Thoracic aorta (tissue), 2 donors: ENCODE measurements around the gene ECHS1. TPM values are rescaled to one million over a fixed set of nuclear protein-coding genes. Genes with fewer than 3 reads are reported as not detected.
"Not testable (repeated sequence)": the region's sequence is repeated elsewhere in the genome, so short reads cannot be mapped to it uniquely, and the experiment has no call there.

ENCODE experiments used
- ATAC-seq: fragments of 150-250 bp; one replicate; pipeline ENCODE4 v1.8.0; 2017; ENCODE audit warnings: low read depth; ENCODE audit not compliant: insufficient number of reproducible peaks, low FRiP score
- DNase-seq: peaks from one replicate; pipeline ENCODE4 v3.0.0-alpha.2; 2020; ENCODE audit warnings: low spot score
- H3K27ac ChIP-seq, 2 donors: fragments of 200-600 bp; sonication (generic); 1 replicate in 1 of 2; 2 replicates in 1 of 2; pipeline ENCODE4 v1.5.1; 2016; ENCODE audit warnings: mild to moderate bottlenecking in 2 of 2, moderate library complexity in 2 of 2
- H3K27me3 ChIP-seq: fragments of 200-600 bp; sonication (generic); replicated peaks from 2 replicates; pipeline ENCODE4 v1.6.0; 2016; ENCODE audit warnings: mild to moderate bottlenecking; ENCODE audit not compliant: insufficient read depth
- H3K36me3 ChIP-seq: fragments of 200-600 bp; sonication (generic); one replicate; pipeline ENCODE4 v1.5.1; 2016
- H3K4me1 ChIP-seq, 2 donors: fragments of 200-600 bp; sonication (generic); 1 replicate in 1 of 2; 2 replicates in 1 of 2; pipeline versions ENCODE4 v1.5.1 to v1.6.0; 2016; ENCODE audit warnings: low read depth in 2 of 2, mild to moderate bottlenecking in 1 of 2; ENCODE audit not compliant: control insufficient read depth in 1 of 2
- H3K4me3 ChIP-seq: fragments of 200-600 bp; sonication (generic); 2 replicates; pipeline ENCODE4 v1.5.1; 2016; ENCODE audit warnings: mild to moderate bottlenecking
- H3K9me3 ChIP-seq: fragments of 200-600 bp; sonication (generic); 2 replicates; pipeline ENCODE4 v1.5.1; 2016
- CTCF ChIP-seq: fragments of 200-600 bp; sonication (generic); IDR thresholded peaks from one replicate; pipeline ENCODE4 v1.5.1; 2019; ENCODE audit warnings: antibody characterized with exemption
- total RNA-seq, 2 donors: library from RNA; depleted of rRNA; stranded (reverse); fragments of >200 nt; gene quantifications; one replicate each; pipeline versions ENCODE4 v1.1.0 to v1.2.3, GENCODE V29; 2016

The ECHS1 gene
- total RNA-seq, 2 donors from 2014 or later: 27.5 to 64.6 TPM

- H3K27me3 ChIP-seq: no peaks in the 10 kb centered on the region
- DNase-seq: no peak
- no peak overlapping the region for H3K27ac ChIP-seq
- no peak for ATAC-seq
- H3K36me3 ChIP-seq: peaks cover 28% of the 10 kb centered on the region
- H3K4me1 ChIP-seq: peaks cover 0 to 7% of the 10 kb centered on the region in 2 donors
- H3K9me3 ChIP-seq: no peaks in the 10 kb centered on the region
- no peak overlapping the region for H3K4me3 ChIP-seq
- no peak for TF ChIP-seq CTCF
These were observed 46.9 kb upstream of the ECHS1 start for GRCh38 chr10:133420028-133420427.

DNA sequence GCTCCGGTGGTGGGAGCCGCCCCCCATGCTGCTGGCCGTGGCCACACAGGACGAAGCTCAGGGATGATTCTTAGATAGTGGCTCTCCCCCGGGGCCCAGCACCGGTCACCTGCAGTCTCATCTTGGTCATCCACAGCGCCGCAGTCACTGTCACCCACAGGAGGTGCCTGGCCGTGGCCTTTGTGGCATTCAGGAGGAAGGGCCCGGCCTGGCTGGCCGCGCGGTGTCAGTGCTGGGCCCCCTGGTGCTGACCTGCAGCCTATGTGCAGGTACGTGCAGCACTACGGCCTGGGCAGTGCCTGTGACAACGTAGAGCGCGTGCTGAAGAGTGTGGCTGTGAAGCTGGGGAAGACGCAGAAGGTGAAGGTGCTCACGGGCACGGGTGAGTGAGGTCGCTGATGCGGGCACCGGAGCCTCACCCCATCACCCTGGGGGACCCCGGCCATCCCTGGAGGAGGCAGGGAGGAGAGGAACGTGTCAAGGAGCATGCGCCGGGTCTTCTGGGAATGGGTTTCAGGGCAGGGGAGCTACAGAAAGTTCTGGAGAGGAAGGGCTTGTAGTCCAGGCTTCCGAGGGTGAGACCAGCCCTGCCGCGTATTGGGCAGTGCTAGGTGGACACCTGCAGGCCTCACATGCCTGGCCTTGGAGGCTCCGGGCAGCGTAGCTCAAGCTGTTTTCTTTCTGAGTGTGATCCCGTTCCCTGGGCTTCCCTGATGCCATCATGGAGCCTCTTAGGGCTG lies 46.2 kb upstream of the ECHS1 start:
- DNase-seq: no peak
- no peaks in the 10 kb centered on the region for H3K27me3 ChIP-seq
- H3K9me3 ChIP-seq: no peaks in the 10 kb centered on the region
- no peak for ATAC-seq
- no peak overlapping the region for H3K4me3 ChIP-seq
- no peak for TF ChIP-seq CTCF
- H3K4me1 ChIP-seq: peaks cover 0 to 7% of the 10 kb centered on the region in 2 donors
- H3K36me3 ChIP-seq: peaks cover 28% of the 10 kb centered on the region
- no peak overlapping the region for H3K27ac ChIP-seq

GRCh38 chr10:133418289-133418993 lies 45.3 kb upstream of the ECHS1 start:
- no peak for ATAC-seq
- Histone ChIP-seq H3K36me3 (peaks cover 29% of the 10 kb centered on the region), H3K4me1 (peaks cover 0 to 7% of the 10 kb centered on the region in 2 donors), H3K4me3 (no peak overlapping the region), H3K9me3 (no peaks in the 10 kb centered on the region), H3K27me3 (no peaks in the 10 kb centered on the region), H3K27ac (no peak overlapping the region)
- TF ChIP-seq CTCF: no peak
- DNase-seq: no peak

- H3K36me3 ChIP-seq: peaks cover 33% of the 10 kb centered on the region
- ATAC-seq (no peak), DNase-seq (no peak)
- no peaks in the 10 kb centered on the region for H3K4me1 ChIP-seq
- H3K9me3 ChIP-seq: peaks cover 24% of the 10 kb centered on the region
- no peak overlapping the region for H3K27ac ChIP-seq
- no peaks in the 10 kb centered on the region for H3K27me3 ChIP-seq
- TF ChIP-seq CTCF: no peak
- no peak overlapping the region for H3K4me3 ChIP-seq
These were observed 42.6 kb upstream of the ECHS1 start for GRCh38 chr10:133415752-133416151.

- H3K27me3 ChIP-seq, ATAC-seq, H3K4me1 ChIP-seq, H3K27ac ChIP-seq, H3K4me3 ChIP-seq, DNase-seq: not testable (repeated sequence)
- Histone ChIP-seq H3K9me3 (peaks cover 26% of the 10 kb centered on the region), H3K36me3 (peaks cover 22% of the 10 kb centered on the region)
These were observed 41.2 kb upstream of the ECHS1 start for GRCh38 chr10:133414401-133414800.
